Thoracic aorta endothelial cell (primary cell): ENCODE data around the gene CD3D. TPM values are rescaled to one million over a fixed set of nuclear protein-coding genes. Genes with fewer than 3 reads are reported as not detected.

Experiments
- small RNA-seq: library from RNA; depleted of rRNA; stranded (forward); fragments of <200 nt; gene quantifications from one replicate; pipeline ENCODE3, GENCODE V24; 2012
- total RNA-seq: library from RNA; depleted of rRNA; stranded (reverse); fragments of >200 nt; gene quantifications from 2 replicates; pipeline ENCODE4 v1.2.3, GENCODE V29; 2012

The CD3D gene
- not detected in 2 replicates for total RNA-seq

DNA sequence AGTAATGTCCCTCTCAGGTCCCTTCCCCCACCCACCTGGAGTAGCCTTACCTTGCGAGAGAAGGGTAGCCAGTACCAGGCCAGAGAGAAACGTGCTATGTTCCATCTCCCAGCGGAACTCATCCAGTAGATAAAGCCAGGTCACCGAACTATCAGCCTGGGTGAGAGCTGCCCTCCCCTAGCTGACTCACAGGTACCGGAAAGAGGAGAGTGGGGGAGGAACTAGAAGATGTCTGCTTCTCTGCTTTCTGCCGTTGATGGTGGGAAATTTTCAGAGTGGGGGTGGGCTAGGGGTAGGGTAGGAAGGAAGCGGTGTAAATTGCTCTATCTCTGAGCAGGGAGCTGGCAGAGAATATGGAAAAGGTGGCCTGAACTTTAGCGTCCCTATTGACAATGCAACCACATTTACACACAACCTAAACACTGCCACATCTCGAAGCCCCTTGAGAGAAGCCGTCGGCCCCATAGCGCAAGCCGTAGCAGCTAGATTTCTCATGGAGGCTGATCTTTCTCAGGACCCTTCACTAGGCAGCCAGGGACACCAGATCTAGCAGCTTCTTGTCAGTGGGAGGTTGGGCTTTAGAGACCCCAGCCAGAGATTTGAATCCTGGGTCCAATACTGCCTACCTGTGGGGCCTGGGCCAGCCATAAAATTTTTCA lies at the start of gene CD3D:
CD3D (minus strand) TSS at position 203 of the 659 bp plus-strand sequence; CDS start at position 105, 98 bp downstream.

DNA sequence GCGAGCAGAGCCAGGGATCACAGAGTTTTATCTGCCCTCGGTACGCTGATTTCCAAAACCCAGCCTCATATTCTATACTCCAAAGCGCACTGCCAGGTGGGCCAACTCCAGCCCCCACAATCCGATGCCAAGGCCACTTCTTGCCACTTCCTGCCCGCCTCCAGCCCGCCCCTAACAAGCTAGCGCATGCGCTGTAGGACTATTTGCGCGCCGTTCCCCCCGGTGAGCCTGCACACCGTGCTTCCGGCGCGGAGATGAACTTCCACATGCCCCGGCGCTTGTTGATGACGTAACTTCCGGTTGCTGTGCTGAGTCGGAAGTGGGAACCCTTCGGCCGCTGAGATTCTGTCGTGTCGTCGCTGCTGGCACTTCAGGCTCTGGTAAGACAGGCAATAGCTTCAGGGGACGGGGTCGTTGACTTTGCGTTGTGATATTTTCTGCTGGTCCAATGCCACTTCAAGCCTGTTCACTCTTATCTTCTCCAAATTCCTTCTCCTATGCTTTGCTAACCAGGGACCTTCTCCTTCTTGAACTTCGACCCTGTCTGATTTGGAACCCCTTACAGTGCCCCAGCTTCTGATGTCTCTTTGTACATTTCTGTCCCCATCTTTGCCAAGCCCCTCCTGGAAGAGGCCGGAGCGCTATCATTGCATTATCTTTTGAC lies 16.9 kb upstream of the CD3D start, which contains the start of gene UBE4A:
UBE4A (plus strand) TSS at position 306 of the 664 bp plus-strand sequence. CDS start 5,481 bp downstream, outside the sequence.

DNA sequence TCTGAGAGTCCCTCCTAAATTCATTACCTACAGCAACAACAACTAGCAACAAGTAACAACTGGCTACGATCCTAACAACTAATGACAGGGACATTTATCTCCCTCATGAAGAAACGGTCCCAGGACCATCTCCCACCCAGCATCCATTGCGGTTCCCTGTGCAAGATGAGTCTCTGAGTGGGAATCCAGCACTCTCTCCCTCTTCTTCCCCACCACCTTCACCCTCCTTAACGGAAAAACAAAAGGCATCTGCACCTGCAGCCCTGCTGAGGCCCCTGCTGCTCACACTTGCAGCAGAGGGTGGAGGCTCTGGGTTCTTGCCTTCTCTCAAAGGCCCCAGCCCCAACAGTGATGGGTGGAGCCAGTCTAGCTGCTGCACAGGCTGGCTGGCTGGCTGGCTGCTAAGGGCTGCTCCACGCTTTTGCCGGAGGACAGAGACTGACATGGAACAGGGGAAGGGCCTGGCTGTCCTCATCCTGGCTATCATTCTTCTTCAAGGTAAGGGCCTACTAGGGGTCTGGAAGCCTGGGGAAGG lies 1.5 kb upstream of the CD3D start, which contains the start of gene CD3G:
CD3G (plus strand) TSS at position 364 of the 535 bp plus-strand sequence; CDS start at position 444, 80 bp downstream.

DNA sequence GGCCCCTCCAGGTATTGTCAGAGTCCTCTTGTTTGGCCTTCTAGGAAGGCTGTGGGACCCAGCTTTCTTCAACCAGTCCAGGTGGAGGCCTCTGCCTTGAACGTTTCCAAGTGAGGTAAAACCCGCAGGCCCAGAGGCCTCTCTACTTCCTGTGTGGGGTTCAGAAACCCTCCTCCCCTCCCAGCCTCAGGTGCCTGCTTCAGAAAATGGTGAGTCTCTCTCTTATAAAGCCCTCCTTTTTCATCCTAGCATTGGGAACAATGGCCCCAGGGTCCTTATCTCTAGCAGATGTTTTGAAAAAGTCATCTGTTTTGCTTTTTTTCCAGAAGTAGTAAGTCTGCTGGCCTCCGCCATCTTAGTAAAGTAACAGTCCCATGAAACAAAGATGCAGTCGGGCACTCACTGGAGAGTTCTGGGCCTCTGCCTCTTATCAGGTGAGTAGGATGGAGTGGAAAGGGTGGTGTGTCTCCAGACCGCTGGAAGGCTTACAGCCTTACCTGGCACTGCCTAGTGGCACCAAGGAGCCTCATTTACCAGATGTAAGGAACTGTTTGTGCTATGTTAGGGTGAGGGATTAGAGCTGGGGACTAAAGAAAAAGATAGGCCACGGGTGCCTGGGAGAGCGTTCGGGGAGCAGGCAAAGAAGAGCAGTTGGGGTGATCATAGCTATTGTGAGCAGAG lies 37.8 kb downstream of the CD3D start, which contains the start of gene CD3E:
CD3E (plus strand) TSS at position 163 of the 681 bp plus-strand sequence; CDS start at position 386, 223 bp downstream.

Small RNA genes within 50 kb of the gene (small RNA-seq; reads per million reads assigned to genes)
- not detected for gene AP001582.1

Other genes with a start within 250 kb of the CD3D start
- gene SCN4B, start 189.9 kb downstream of the CD3D start, total RNA-seq, result 0.13 and 0.14 TPM in 2 replicates
- not detected in 2 replicates for gene SCN2B, start 166.1 kb downstream of the CD3D start, total RNA-seq
- 0.07 TPM in 1 of 2 replicates, not detected in the other for gene JAML, start 117.7 kb downstream of the CD3D start, total RNA-seq
- gene MPZL3, start 90.3 kb downstream of the CD3D start, total RNA-seq, result 11.8 and 14.1 TPM in 2 replicates
- 112 and 218 TPM in 2 replicates for gene MPZL2, start 78.4 kb downstream of the CD3D start, total RNA-seq
- gene CD3E, start 38.0 kb downstream of the CD3D start, total RNA-seq, result not detected in 2 replicates
- not detected in 2 replicates for gene CD3G, start 1.6 kb upstream of the CD3D start, total RNA-seq
- 71.0 and 73.4 TPM in 2 replicates for gene UBE4A, start 16.9 kb upstream of the CD3D start, total RNA-seq
- gene ATP5MG, start 58.9 kb upstream of the CD3D start, total RNA-seq, result 46.3 and 56.8 TPM in 2 replicates
- 59.4 and 67.2 TPM in 2 replicates for gene KMT2A, start 93.8 kb upstream of the CD3D start, total RNA-seq
- 0.27 and 0.50 TPM in 2 replicates for gene TTC36, start 184.8 kb upstream of the CD3D start, total RNA-seq
- 8.5 and 13.6 TPM in 2 replicates for gene TMEM25, start 188.5 kb upstream of the CD3D start, total RNA-seq
- 26.7 and 33.6 TPM in 2 replicates for gene IFT46, start 223.2 kb upstream of the CD3D start, total RNA-seq
- 211 and 219 TPM in 2 replicates for gene ARCN1, start 229.7 kb upstream of the CD3D start, total RNA-seq